GM18907 (cell line): Measurements from ENCODE around the gene TBX2.
"Not testable (repeated sequence)": the region's sequence is repeated elsewhere in the genome, so short reads cannot be mapped to it uniquely, and the experiment has no call there.

Source experiments
- ATAC-seq: cut with Tn5 transposase; IDR thresholded peaks from one replicate; pipeline ENCODE4 v1.9.1; 2021; ENCODE audit warnings: mild to moderate bottlenecking, moderate library complexity; ENCODE audit not compliant: unreplicated experiment

The TBX2 gene

GRCh38 chr17:61427567-61427966 is 27.9 kb downstream of the TBX2 start:
- no peak for ATAC-seq

- ATAC-seq = no peak
Measured at GRCh38 chr17:61429274-61429673, 29.6 kb downstream of the TBX2 start.

- not testable (repeated sequence) for ATAC-seq
Measured at GRCh38 chr17:61429831-61430230, 30.2 kb downstream of the TBX2 start.

- no peak for ATAC-seq
Measured at GRCh38 chr17:61431594-61432311, 32.1 kb downstream of the TBX2 start.

GRCh38 chr17:61436273-61436672 is 36.6 kb downstream of the TBX2 start:
- ATAC-seq = no peak

- ATAC-seq = no peak
Measured at GRCh38 chr17:61436995-61437704, 37.5 kb downstream of the TBX2 start.

GRCh38 chr17:61440697-61441096 is 41.1 kb downstream of the TBX2 start:
- ATAC-seq = no peak

GRCh38 chr17:61441507-61441906 is 41.9 kb downstream of the TBX2 start:
- ATAC-seq = not testable (repeated sequence)

GRCh38 chr17:61442136-61442775 is 42.6 kb downstream of the TBX2 start:
- no peak for ATAC-seq

- ATAC-seq = no peak
Measured at GRCh38 chr17:61442878-61443474, 43.3 kb downstream of the TBX2 start.

- ATAC-seq = no peak
Measured at GRCh38 chr17:61443475-61443882, 43.8 kb downstream of the TBX2 start.

GRCh38 chr17:61444075-61444474 is 44.4 kb downstream of the TBX2 start:
- ATAC-seq = no peak

GRCh38 chr17:61444831-61445230 is 45.2 kb downstream of the TBX2 start:
- ATAC-seq = no peak

- ATAC-seq = no peak
Measured at GRCh38 chr17:61447358-61447757, 47.7 kb downstream of the TBX2 start.

GRCh38 chr17:61448042-61448441 is 48.4 kb downstream of the TBX2 start:
- ATAC-seq = no peak

- not testable (repeated sequence) for ATAC-seq
Measured at GRCh38 chr17:61449140-61449539, 49.5 kb downstream of the TBX2 start.

- ATAC-seq = no peak
Measured at GRCh38 chr17:61449707-61450640, 50.3 kb downstream of the TBX2 start.

- ATAC-seq = no peak
Measured at GRCh38 chr17:61450641-61451537, 51.2 kb downstream of the TBX2 start.

GRCh38 chr17:61451538-61452300 is 52.1 kb downstream of the TBX2 start:
- ATAC-seq = no peak
